Panc1 (cell line): ENCODE results near the gene CPM.

ENCODE experiments used
- CTCF ChIP-seq: fragments of 450-650 bp; IDR thresholded peaks from 2 replicates; pipeline ENCODE4 v1.5.1; 2017; ENCODE audit warnings: mild to moderate bottlenecking
- POLR2AphosphoS5 ChIP-seq: IDR thresholded peaks from 2 replicates; pipeline ENCODE4 v1.6.1; 2012; ENCODE audit warnings: mild to moderate bottlenecking, low read depth, low read length, moderate library complexity
- SIN3A ChIP-seq: IDR thresholded peaks from 2 replicates; pipeline ENCODE4 v1.6.1; 2012; ENCODE audit warnings: low read depth, mild to moderate bottlenecking, low read length, moderate library complexity, borderline replicate concordance; ENCODE audit not compliant: insufficient read depth
- TF ChIP-seq, protein P1 (sequence below), 2 experiments: IDR thresholded peaks; 2 replicates each; pipeline ENCODE4 v1.6.1; 2011 to 2012; ENCODE audit warnings: low read depth in 2 of 2, control low read depth in 1 of 2, low read length in 1 of 2, mild to moderate bottlenecking in 1 of 2, moderate library complexity in 1 of 2; ENCODE audit not compliant: insufficient read depth in 1 of 2

DNA sequence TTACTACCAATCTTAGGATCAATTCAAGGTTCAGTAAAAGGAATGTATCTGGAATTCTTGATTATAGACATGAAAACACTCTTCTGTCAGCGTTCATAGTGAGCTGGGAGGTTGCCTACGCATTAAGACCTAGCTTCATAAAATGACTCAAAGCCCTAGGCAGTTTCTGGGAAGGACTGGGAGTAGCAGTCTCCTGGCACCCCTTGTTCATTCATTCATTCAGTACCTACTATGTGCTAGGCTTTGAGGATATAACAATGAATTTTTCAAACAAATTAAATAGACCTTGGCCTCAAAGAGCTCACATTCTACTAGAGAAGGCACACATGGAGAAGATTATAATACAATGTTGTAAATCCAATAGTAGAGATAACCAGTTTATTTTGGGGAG lies 78.9 kb downstream of the CPM start:
- TF ChIP-seq CTCF (no peak), POLR2AphosphoS5 (no peak), SIN3A (no peak)
- TF ChIP-seq, protein P1, sequence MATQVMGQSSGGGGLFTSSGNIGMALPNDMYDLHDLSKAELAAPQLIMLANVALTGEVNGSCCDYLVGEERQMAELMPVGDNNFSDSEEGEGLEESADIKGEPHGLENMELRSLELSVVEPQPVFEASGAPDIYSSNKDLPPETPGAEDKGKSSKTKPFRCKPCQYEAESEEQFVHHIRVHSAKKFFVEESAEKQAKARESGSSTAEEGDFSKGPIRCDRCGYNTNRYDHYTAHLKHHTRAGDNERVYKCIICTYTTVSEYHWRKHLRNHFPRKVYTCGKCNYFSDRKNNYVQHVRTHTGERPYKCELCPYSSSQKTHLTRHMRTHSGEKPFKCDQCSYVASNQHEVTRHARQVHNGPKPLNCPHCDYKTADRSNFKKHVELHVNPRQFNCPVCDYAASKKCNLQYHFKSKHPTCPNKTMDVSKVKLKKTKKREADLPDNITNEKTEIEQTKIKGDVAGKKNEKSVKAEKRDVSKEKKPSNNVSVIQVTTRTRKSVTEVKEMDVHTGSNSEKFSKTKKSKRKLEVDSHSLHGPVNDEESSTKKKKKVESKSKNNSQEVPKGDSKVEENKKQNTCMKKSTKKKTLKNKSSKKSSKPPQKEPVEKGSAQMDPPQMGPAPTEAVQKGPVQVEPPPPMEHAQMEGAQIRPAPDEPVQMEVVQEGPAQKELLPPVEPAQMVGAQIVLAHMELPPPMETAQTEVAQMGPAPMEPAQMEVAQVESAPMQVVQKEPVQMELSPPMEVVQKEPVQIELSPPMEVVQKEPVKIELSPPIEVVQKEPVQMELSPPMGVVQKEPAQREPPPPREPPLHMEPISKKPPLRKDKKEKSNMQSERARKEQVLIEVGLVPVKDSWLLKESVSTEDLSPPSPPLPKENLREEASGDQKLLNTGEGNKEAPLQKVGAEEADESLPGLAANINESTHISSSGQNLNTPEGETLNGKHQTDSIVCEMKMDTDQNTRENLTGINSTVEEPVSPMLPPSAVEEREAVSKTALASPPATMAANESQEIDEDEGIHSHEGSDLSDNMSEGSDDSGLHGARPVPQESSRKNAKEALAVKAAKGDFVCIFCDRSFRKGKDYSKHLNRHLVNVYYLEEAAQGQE (IDR thresholded peaks at IDR 0.05; ENCODE audit: insufficient read depth in 1 of 2, low read depth in 2 of 2, low read length in 1 of 2) = no peak
